AG09309 (cell line): ENCODE data around the gene ITGA3.

ENCODE experiments used
- DNase-seq: peaks from one replicate; pipeline ENCODE4 v3.0.0-alpha.2; 2010; ENCODE audit warnings: low read depth
- H3K4me3 ChIP-seq: 2 replicates; pipeline ENCODE4 v1.5.1; 2011; ENCODE audit warnings: mild to moderate bottlenecking, low read depth, low read length, moderate library complexity; ENCODE audit not compliant: control insufficient read depth
- TF ChIP-seq, protein P1 (sequence below): IDR thresholded peaks from 2 replicates; pipeline ENCODE4 v1.5.1; 2011; ENCODE audit warnings: mild to moderate bottlenecking, low read depth, low read length, inconsistent platforms; ENCODE audit not compliant: insufficient read depth, control insufficient read depth; ENCODE audit errors: missing control alignments

The ITGA3 gene

DNA sequence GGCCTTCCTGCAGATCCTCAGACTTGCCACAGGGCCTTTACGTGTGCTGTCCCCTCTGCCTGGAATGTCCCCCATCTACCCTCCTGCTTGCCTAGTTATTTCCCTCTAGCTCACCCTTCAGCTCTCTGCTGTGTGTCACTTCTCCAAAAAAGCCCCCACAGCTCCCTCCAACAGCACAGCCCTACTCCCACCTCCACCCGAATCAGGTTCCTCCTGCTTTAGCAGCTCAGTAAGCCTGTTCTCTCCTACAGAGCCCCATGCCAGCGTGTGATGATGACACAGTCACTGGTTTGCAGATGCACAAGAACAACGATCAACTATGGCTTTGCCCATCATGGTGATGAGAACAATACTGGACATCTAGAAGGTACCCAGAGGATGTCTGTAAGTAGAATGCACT, 81.1 kb downstream of the ITGA3 start:
- no peak for DNase-seq
- no peak overlapping the region for H3K4me3 ChIP-seq
- TF ChIP-seq, protein P1, sequence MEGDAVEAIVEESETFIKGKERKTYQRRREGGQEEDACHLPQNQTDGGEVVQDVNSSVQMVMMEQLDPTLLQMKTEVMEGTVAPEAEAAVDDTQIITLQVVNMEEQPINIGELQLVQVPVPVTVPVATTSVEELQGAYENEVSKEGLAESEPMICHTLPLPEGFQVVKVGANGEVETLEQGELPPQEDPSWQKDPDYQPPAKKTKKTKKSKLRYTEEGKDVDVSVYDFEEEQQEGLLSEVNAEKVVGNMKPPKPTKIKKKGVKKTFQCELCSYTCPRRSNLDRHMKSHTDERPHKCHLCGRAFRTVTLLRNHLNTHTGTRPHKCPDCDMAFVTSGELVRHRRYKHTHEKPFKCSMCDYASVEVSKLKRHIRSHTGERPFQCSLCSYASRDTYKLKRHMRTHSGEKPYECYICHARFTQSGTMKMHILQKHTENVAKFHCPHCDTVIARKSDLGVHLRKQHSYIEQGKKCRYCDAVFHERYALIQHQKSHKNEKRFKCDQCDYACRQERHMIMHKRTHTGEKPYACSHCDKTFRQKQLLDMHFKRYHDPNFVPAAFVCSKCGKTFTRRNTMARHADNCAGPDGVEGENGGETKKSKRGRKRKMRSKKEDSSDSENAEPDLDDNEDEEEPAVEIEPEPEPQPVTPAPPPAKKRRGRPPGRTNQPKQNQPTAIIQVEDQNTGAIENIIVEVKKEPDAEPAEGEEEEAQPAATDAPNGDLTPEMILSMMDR, result no peak

DNA sequence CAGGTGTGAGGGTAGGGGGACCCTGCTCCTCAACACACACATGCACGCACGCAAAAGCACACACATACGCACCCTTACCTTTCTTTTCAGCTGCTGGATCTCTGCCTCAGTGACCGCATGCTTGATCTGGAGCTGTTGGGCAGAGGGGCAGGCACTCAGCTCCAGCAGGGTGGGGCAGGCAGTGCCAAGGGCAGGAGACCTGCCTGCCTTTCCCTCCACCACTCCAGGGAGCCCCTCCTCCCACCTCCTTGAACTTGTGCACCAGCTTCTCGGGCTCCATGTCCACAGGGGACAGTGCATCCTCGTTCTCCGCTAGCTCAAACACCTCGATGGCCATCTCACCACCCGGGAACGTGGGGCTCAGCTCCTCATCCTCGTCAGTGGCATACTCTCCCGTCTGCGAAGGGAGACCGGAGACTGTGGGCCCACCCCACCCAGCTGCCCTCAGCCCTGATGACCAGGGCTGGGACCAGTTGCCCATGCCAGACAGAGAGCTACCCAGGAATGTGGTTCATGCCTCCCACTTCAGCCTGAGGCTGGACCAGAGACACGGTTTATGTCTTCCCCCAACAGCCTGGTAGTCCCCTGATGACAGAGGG, 83.4 kb downstream of the ITGA3 start:
- TF ChIP-seq, protein P1, result no peak
- DNase-seq, result no peak

More for the DNA sequence above, 83.4 kb downstream of the ITGA3 start:
- no peak overlapping the region for H3K4me3 ChIP-seq
